RWPE2 (cell line): ENCODE measurements around the gene SOX13.

Source experiments
- ATAC-seq: fragments of 200-7000 bp; cut with Tn5 transposase; 3 replicates; pipeline ENCODE4 v1.9.1; 2021; ENCODE audit warnings: low read depth
- DNase-seq: peaks from one replicate; pipeline ENCODE4 v3.0.0-alpha.2; 2020; ENCODE audit warnings: low spot score
- H3K27ac ChIP-seq: fragments of 450-650 bp; 2 replicates; pipeline ENCODE4 v1.5.1; 2017; ENCODE audit warnings: mild to moderate bottlenecking; ENCODE audit not compliant: poor library complexity, severe bottlenecking
- H3K27me3 ChIP-seq: fragments of 250-450 bp; sonication (Bioruptor Pico); 2 replicates; pipeline ENCODE4 v1.5.1; 2021; ENCODE audit warnings: mild to moderate bottlenecking, moderate library complexity; ENCODE audit not compliant: insufficient read depth, poor library complexity, severe bottlenecking
- H3K36me3 ChIP-seq: fragments of 250-450 bp; sonication (Bioruptor Pico); 2 replicates; pipeline ENCODE4 v1.5.1; 2020; ENCODE audit warnings: low read depth, mild to moderate bottlenecking, moderate library complexity
- H3K4me1 ChIP-seq: fragments of 250-450 bp; sonication (Bioruptor Pico); 2 replicates; pipeline ENCODE4 v1.5.1; 2021; ENCODE audit warnings: mild to moderate bottlenecking, moderate library complexity; ENCODE audit not compliant: insufficient read depth, poor library complexity, severe bottlenecking
- H3K4me3 ChIP-seq: fragments of 250-450 bp; sonication (Bioruptor Pico); 2 replicates; pipeline ENCODE4 v1.5.1; 2021; ENCODE audit warnings: mild to moderate bottlenecking, moderate library complexity; ENCODE audit not compliant: severe bottlenecking
- H3K9me3 ChIP-seq: fragments of 250-450 bp; sonication (Bioruptor Pico); 2 replicates; pipeline ENCODE4 v1.5.1; 2021; ENCODE audit warnings: mild to moderate bottlenecking, moderate library complexity; ENCODE audit not compliant: severe bottlenecking
- TF ChIP-seq, protein P1 (sequence below): fragments of 450-650 bp; IDR thresholded peaks from one replicate; pipeline ENCODE4 v1.5.1; 2017; ENCODE audit warnings: mild to moderate bottlenecking, moderate library complexity; ENCODE audit not compliant: poor library complexity, severe bottlenecking

Gene SOX13

DNA sequence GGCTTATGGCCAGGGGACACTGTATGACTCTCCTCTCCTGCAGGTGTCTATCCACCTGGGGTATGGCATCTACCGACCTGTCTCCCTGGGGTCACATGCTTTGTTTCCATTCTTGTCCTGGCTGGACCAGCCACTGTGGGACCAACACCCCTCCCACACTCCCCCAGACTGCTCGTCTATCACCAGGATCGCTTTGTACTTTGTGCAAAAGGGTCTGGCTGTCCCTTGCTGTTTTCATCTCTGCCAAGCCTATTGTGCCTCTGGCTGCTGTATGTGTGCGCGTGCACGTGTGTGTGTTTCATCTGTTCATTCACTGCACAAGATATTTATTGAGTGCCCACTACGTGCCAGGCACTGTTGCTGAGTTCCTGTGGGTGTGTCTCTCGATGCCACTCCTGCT, 53.5 kb downstream of the SOX13 start:
- ATAC-seq = no peak
- TF ChIP-seq, protein P1, sequence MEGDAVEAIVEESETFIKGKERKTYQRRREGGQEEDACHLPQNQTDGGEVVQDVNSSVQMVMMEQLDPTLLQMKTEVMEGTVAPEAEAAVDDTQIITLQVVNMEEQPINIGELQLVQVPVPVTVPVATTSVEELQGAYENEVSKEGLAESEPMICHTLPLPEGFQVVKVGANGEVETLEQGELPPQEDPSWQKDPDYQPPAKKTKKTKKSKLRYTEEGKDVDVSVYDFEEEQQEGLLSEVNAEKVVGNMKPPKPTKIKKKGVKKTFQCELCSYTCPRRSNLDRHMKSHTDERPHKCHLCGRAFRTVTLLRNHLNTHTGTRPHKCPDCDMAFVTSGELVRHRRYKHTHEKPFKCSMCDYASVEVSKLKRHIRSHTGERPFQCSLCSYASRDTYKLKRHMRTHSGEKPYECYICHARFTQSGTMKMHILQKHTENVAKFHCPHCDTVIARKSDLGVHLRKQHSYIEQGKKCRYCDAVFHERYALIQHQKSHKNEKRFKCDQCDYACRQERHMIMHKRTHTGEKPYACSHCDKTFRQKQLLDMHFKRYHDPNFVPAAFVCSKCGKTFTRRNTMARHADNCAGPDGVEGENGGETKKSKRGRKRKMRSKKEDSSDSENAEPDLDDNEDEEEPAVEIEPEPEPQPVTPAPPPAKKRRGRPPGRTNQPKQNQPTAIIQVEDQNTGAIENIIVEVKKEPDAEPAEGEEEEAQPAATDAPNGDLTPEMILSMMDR = no peak

DNA sequence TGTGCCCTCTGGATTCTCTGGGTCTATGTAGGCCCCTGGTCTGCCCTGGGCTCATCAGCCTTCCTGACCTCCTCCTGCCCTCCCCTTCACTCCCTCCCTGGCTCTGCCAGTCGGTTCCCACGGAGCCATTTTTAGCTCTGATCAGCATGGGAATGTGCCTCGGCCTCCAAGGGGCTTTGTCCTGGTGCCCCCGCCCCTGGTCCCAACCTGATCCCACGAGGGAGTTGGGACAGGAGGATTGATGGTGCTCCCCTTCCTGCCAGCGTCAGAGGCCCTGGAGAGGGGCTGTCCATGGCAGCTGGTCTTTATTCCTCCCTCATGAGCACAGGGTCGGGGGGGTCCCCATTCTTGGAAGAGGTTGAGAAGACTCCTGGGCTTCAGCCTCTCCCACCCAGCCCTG, 54.0 kb downstream of the SOX13 start:
- Histone ChIP-seq H3K4me1 (peaks cover 31% of the 10 kb centered on the region), H3K27ac (no peak overlapping the region), H3K27me3 (no peaks in the 10 kb centered on the region), H3K9me3 (no peaks in the 10 kb centered on the region), H3K36me3 (peaks cover 28% of the 10 kb centered on the region), H3K4me3 (no peak overlapping the region)
- DNase-seq = no peak
- ATAC-seq = no peak
- TF ChIP-seq, protein P1 = no peak

More for the DNA sequence above, 53.5 kb downstream of the SOX13 start:
- Histone ChIP-seq H3K36me3 (peaks cover 30% of the 10 kb centered on the region), H3K4me1 (peaks cover 26% of the 10 kb centered on the region), H3K27me3 (no peaks in the 10 kb centered on the region), H3K4me3 (no peak overlapping the region), H3K9me3 (no peaks in the 10 kb centered on the region), H3K27ac (no peak overlapping the region)
- no peak for DNase-seq

DNA sequence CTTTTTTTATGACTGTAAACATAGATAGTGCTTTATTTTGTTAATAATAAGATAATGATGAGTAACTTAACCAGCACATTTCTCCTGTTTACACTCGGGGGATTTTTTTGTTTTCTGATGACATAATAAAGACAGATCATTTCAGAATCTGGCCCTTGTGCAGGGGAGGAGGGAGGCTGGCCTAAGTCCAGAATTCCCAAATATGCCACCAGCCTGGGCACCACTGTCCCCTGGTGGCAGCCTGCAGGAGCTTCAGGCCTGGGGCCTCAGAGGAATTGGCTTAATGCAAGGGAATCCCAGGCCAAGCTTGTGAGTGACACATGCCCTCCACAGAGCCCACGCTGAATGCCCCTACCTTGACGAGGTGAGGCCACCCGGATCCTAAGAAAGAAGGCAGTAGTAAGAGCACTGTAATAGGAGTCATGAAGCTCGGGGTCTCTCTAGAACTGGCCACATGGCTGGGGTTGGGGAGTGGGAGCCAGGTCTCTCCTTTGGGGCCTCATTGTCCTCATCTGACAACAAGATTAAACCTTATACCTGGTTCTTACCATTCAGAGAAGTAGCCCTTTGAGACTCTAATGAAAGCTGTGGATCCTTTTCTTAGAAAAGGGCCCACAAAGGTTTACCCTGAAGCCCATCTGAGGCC, 54.8 kb downstream of the SOX13 start:
- Histone ChIP-seq H3K36me3 (peaks cover 20% of the 10 kb centered on the region), H3K27ac (peak overlapping the region; percentile 83), H3K4me1 (peaks cover 31% of the 10 kb centered on the region), H3K9me3 (no peaks in the 10 kb centered on the region), H3K27me3 (no peaks in the 10 kb centered on the region), H3K4me3 (no peak overlapping the region)
- DNase-seq = no peak
- peak; percentile 30 for ATAC-seq
- TF ChIP-seq, protein P1 = peak; percentile 99

GRCh38 chr1:204128464-204128963, 55.6 kb downstream of the SOX13 start:
- H3K9me3 ChIP-seq = no peaks in the 10 kb centered on the region
- H3K36me3 ChIP-seq = peaks cover 13% of the 10 kb centered on the region
- TF ChIP-seq, protein P1 = no peak
- ATAC-seq (no peak), DNase-seq (no peak)
- H3K4me3 ChIP-seq = no peak overlapping the region
- no peaks in the 10 kb centered on the region for H3K27me3 ChIP-seq
- peaks cover 31% of the 10 kb centered on the region for H3K4me1 ChIP-seq
- H3K27ac ChIP-seq = peak overlapping the region; percentile 83
